Measurements from ENCODE around the gene ZNF277. TPM values are rescaled to one million over a fixed set of nuclear protein-coding genes. Genes with fewer than 3 reads are reported as not detected.

The ZNF277 gene
- polyA plus RNA-seq, 2 donors, result 10.3 to 14.5 TPM

GRCh38 chr7:112346381-112347060, 140.0 kb downstream of the ZNF277 start:
- Histone ChIP-seq H3K9me3 (ENCODE audit: control insufficient read depth in 2 of 2, insufficient read depth in 1 of 2, low read depth in 1 of 2, low read length in 1 of 2) (no peaks in the 10 kb centered on the region), H3K36me3 (ENCODE audit: control insufficient read depth in 2 of 2, insufficient read depth in 2 of 2, low read length in 1 of 2) (peaks cover under 1 to 2% of the 10 kb centered on the region in 2 donors), H3K27ac (ENCODE audit: low read depth in 2 of 2, low read length in 1 of 2) (no peak overlapping the region), H3K27me3 (ENCODE audit: control insufficient read depth in 1 of 2, insufficient read depth in 2 of 2, low read length in 2 of 2) (no peaks in the 10 kb centered on the region), H3K4me3 (ENCODE audit: low read depth in 1 of 2, low read length in 2 of 2) (no peak overlapping the region), H3K4me1 (ENCODE audit: control insufficient read depth in 2 of 2, insufficient read depth in 2 of 2, low read length in 1 of 2) (no peaks in the 10 kb centered on the region)
- 83 to 84% methylated on average over 4 of the region's 4 CpGs for WGBS, 2 donors

DNA sequence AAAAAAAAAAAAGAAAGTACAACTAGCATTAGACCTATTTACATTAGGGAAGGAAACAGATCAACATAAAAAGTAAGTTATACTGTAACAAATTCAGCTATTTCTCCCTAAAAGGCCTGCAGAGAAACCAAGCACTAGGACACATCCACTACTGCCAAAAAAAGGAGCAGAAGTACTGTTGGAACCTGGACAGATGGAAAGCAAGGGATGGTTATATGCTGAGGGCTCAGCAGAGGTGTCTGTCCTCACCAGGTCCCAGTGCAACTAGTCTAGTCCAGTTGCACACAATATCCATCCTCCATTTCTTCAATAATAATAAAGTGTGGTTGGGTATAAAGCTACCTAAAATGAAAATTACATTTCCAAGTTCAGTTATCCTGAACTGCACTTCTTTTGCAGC, 140.6 kb downstream of the ZNF277 start:
- no peaks in the 10 kb centered on the region for H3K9me3 ChIP-seq (ENCODE audit: control insufficient read depth in 2 of 2, insufficient read depth in 1 of 2, low read depth in 1 of 2, low read length in 1 of 2)
- H3K4me1 ChIP-seq (ENCODE audit: control insufficient read depth in 2 of 2, insufficient read depth in 2 of 2, low read length in 1 of 2), result no peaks in the 10 kb centered on the region
- H3K4me3 ChIP-seq (ENCODE audit: low read depth in 1 of 2, low read length in 2 of 2), result no peak overlapping the region
- no peaks in the 10 kb centered on the region for H3K27me3 ChIP-seq (ENCODE audit: control insufficient read depth in 1 of 2, insufficient read depth in 2 of 2, low read length in 2 of 2)
- no peaks in the 10 kb centered on the region for H3K36me3 ChIP-seq (ENCODE audit: control insufficient read depth in 2 of 2, insufficient read depth in 2 of 2, low read length in 1 of 2)
- no peak overlapping the region for H3K27ac ChIP-seq (ENCODE audit: low read depth in 2 of 2, low read length in 1 of 2)

- H3K4me1 ChIP-seq (ENCODE audit: control insufficient read depth in 2 of 2, insufficient read depth in 2 of 2, low read length in 1 of 2), result no peaks in the 10 kb centered on the region
- WGBS, 2 donors, result 91 to 93% methylated on average over 1 of the region's 1 CpG
Measured at GRCh38 chr7:112350585-112350984, 144.1 kb downstream of the ZNF277 start.

GRCh38 chr7:112356596-112356995, 150.1 kb downstream of the ZNF277 start:
- Histone ChIP-seq H3K27ac (ENCODE audit: low read depth in 2 of 2, low read length in 1 of 2) (no peak overlapping the region), H3K4me3 (ENCODE audit: low read depth in 1 of 2, low read length in 2 of 2) (no peak overlapping the region), H3K36me3 (ENCODE audit: control insufficient read depth in 2 of 2, insufficient read depth in 2 of 2, low read length in 1 of 2) (no peaks in the 10 kb centered on the region), H3K4me1 (ENCODE audit: control insufficient read depth in 2 of 2, insufficient read depth in 2 of 2, low read length in 1 of 2) (no peaks in the 10 kb centered on the region), H3K9me3 (ENCODE audit: control insufficient read depth in 2 of 2, insufficient read depth in 1 of 2, low read depth in 1 of 2, low read length in 1 of 2) (no peaks in the 10 kb centered on the region), H3K27me3 (ENCODE audit: control insufficient read depth in 1 of 2, insufficient read depth in 2 of 2, low read length in 2 of 2) (no peaks in the 10 kb centered on the region)
- WGBS, 2 donors, result 77 to 80% methylated on average over 2 of the region's 2 CpGs

More at GRCh38 chr7:112350585-112350984, 144.1 kb downstream of the ZNF277 start:
- Histone ChIP-seq H3K27me3 (ENCODE audit: control insufficient read depth in 1 of 2, insufficient read depth in 2 of 2, low read length in 2 of 2) (no peaks in the 10 kb centered on the region), H3K4me3 (ENCODE audit: low read depth in 1 of 2, low read length in 2 of 2) (no peak overlapping the region), H3K9me3 (ENCODE audit: control insufficient read depth in 2 of 2, insufficient read depth in 1 of 2, low read depth in 1 of 2, low read length in 1 of 2) (no peaks in the 10 kb centered on the region), H3K36me3 (ENCODE audit: control insufficient read depth in 2 of 2, insufficient read depth in 2 of 2, low read length in 1 of 2) (no peaks in the 10 kb centered on the region), H3K27ac (ENCODE audit: low read depth in 2 of 2, low read length in 1 of 2) (no peak overlapping the region)

- Histone ChIP-seq H3K9me3 (ENCODE audit: control insufficient read depth in 2 of 2, insufficient read depth in 1 of 2, low read depth in 1 of 2, low read length in 1 of 2) (no peaks in the 10 kb centered on the region), H3K36me3 (ENCODE audit: control insufficient read depth in 2 of 2, insufficient read depth in 2 of 2, low read length in 1 of 2) (no peaks in the 10 kb centered on the region), H3K27ac (ENCODE audit: low read depth in 2 of 2, low read length in 1 of 2) (no peak overlapping the region), H3K4me3 (ENCODE audit: low read depth in 1 of 2, low read length in 2 of 2) (no peak overlapping the region), H3K27me3 (ENCODE audit: control insufficient read depth in 1 of 2, insufficient read depth in 2 of 2, low read length in 2 of 2) (no peaks in the 10 kb centered on the region), H3K4me1 (ENCODE audit: control insufficient read depth in 2 of 2, insufficient read depth in 2 of 2, low read length in 1 of 2) (no peaks in the 10 kb centered on the region)
- 73 to 77% methylated on average over 4 of the region's 4 CpGs for WGBS, 2 donors
Measured at GRCh38 chr7:112357136-112357535, 150.6 kb downstream of the ZNF277 start.

- Histone ChIP-seq H3K36me3 (ENCODE audit: control insufficient read depth in 2 of 2, insufficient read depth in 2 of 2, low read length in 1 of 2) (no peaks in the 10 kb centered on the region), H3K4me1 (ENCODE audit: control insufficient read depth in 2 of 2, insufficient read depth in 2 of 2, low read length in 1 of 2) (no peaks in the 10 kb centered on the region), H3K4me3 (ENCODE audit: low read depth in 1 of 2, low read length in 2 of 2) (no peak overlapping the region), H3K27ac (ENCODE audit: low read depth in 2 of 2, low read length in 1 of 2) (no peak overlapping the region), H3K27me3 (ENCODE audit: control insufficient read depth in 1 of 2, insufficient read depth in 2 of 2, low read length in 2 of 2) (no peaks in the 10 kb centered on the region), H3K9me3 (ENCODE audit: control insufficient read depth in 2 of 2, insufficient read depth in 1 of 2, low read depth in 1 of 2, low read length in 1 of 2) (no peaks in the 10 kb centered on the region)
Measured at GRCh38 chr7:112358513-112358912, 152.0 kb downstream of the ZNF277 start.

- Histone ChIP-seq H3K36me3 (ENCODE audit: control insufficient read depth in 2 of 2, insufficient read depth in 2 of 2, low read length in 1 of 2) (no peaks in the 10 kb centered on the region), H3K4me1 (ENCODE audit: control insufficient read depth in 2 of 2, insufficient read depth in 2 of 2, low read length in 1 of 2) (no peaks in the 10 kb centered on the region), H3K9me3 (ENCODE audit: control insufficient read depth in 2 of 2, insufficient read depth in 1 of 2, low read depth in 1 of 2, low read length in 1 of 2) (no peaks in the 10 kb centered on the region), H3K27ac (ENCODE audit: low read depth in 2 of 2, low read length in 1 of 2) (no peak overlapping the region), H3K27me3 (ENCODE audit: control insufficient read depth in 1 of 2, insufficient read depth in 2 of 2, low read length in 2 of 2) (no peaks in the 10 kb centered on the region), H3K4me3 (ENCODE audit: low read depth in 1 of 2, low read length in 2 of 2) (no peak overlapping the region)
Measured at GRCh38 chr7:112359086-112359485, 152.6 kb downstream of the ZNF277 start.

GRCh38 chr7:112360681-112361080, 154.2 kb downstream of the ZNF277 start:
- no peaks in the 10 kb centered on the region for H3K9me3 ChIP-seq (ENCODE audit: control insufficient read depth in 2 of 2, insufficient read depth in 1 of 2, low read depth in 1 of 2, low read length in 1 of 2)
- H3K4me1 ChIP-seq (ENCODE audit: control insufficient read depth in 2 of 2, insufficient read depth in 2 of 2, low read length in 1 of 2), result no peaks in the 10 kb centered on the region
- WGBS, 2 donors, result 69 to 85% methylated on average over 8 of the region's 8 CpGs
- H3K4me3 ChIP-seq (ENCODE audit: low read depth in 1 of 2, low read length in 2 of 2), result no peak overlapping the region
- H3K36me3 ChIP-seq (ENCODE audit: control insufficient read depth in 2 of 2, insufficient read depth in 2 of 2, low read length in 1 of 2), result no peaks in the 10 kb centered on the region
- H3K27ac ChIP-seq (ENCODE audit: low read depth in 2 of 2, low read length in 1 of 2), result no peak overlapping the region
- H3K27me3 ChIP-seq (ENCODE audit: control insufficient read depth in 1 of 2, insufficient read depth in 2 of 2, low read length in 2 of 2), result no peaks in the 10 kb centered on the region

- no peak overlapping the region for H3K4me3 ChIP-seq (ENCODE audit: low read depth in 1 of 2, low read length in 2 of 2)
- H3K27me3 ChIP-seq (ENCODE audit: control insufficient read depth in 1 of 2, insufficient read depth in 2 of 2, low read length in 2 of 2), result no peaks in the 10 kb centered on the region
- no peaks in the 10 kb centered on the region for H3K36me3 ChIP-seq (ENCODE audit: control insufficient read depth in 2 of 2, insufficient read depth in 2 of 2, low read length in 1 of 2)
- WGBS, 2 donors, result 74 to 77% methylated on average over 3 of the region's 3 CpGs
- no peaks in the 10 kb centered on the region for H3K4me1 ChIP-seq (ENCODE audit: control insufficient read depth in 2 of 2, insufficient read depth in 2 of 2, low read length in 1 of 2)
- H3K9me3 ChIP-seq (ENCODE audit: control insufficient read depth in 2 of 2, insufficient read depth in 1 of 2, low read depth in 1 of 2, low read length in 1 of 2), result no peaks in the 10 kb centered on the region
- no peak overlapping the region for H3K27ac ChIP-seq (ENCODE audit: low read depth in 2 of 2, low read length in 1 of 2)
Measured at GRCh38 chr7:112361154-112361553, 154.7 kb downstream of the ZNF277 start.

GRCh38 chr7:112362053-112362650, 155.7 kb downstream of the ZNF277 start:
- 88 to 90% methylated on average over 2 of the region's 2 CpGs for WGBS, 2 donors
- H3K36me3 ChIP-seq (ENCODE audit: control insufficient read depth in 2 of 2, insufficient read depth in 2 of 2, low read length in 1 of 2), result no peaks in the 10 kb centered on the region
- H3K27ac ChIP-seq (ENCODE audit: low read depth in 2 of 2, low read length in 1 of 2), result no peak overlapping the region
- no peaks in the 10 kb centered on the region for H3K4me1 ChIP-seq (ENCODE audit: control insufficient read depth in 2 of 2, insufficient read depth in 2 of 2, low read length in 1 of 2)
- H3K4me3 ChIP-seq (ENCODE audit: low read depth in 1 of 2, low read length in 2 of 2), result no peak overlapping the region
- no peaks in the 10 kb centered on the region for H3K9me3 ChIP-seq (ENCODE audit: control insufficient read depth in 2 of 2, insufficient read depth in 1 of 2, low read depth in 1 of 2, low read length in 1 of 2)
- H3K27me3 ChIP-seq (ENCODE audit: control insufficient read depth in 1 of 2, insufficient read depth in 2 of 2, low read length in 2 of 2), result no peaks in the 10 kb centered on the region

Measured in esophagus (tissue), 2 donors.